PC-9 (cell line): ENCODE measurements around the gene RTP5. TPM values are rescaled to one million over a fixed set of nuclear protein-coding genes. Genes with fewer than 3 reads are reported as not detected.
"Not testable (repeated sequence)": the region's sequence is repeated elsewhere in the genome, so short reads cannot be mapped to it uniquely, and the experiment has no call there.

ENCODE experiments used
- BruUV-seq: library from RNA; stranded (reverse); fragments of 400-500 nt; replicated peaks from 2 replicates; lab custom pipeline; 2021; lab: Mats Ljungman, UMichigan
- CTCF ChIA-PET: fragments of 300-600 bp; sonication (Branson Sonifier 250); formaldehyde crosslinking; loops from one replicate; lab custom pipeline; 2022; ENCODE audit warnings: antibody characterized with exemption; lab: Charles Lee
- POLR2A ChIA-PET: fragments of 300-600 bp; sonication (Branson Sonifier 250); formaldehyde crosslinking; loops from one replicate; lab custom pipeline; 2022; ENCODE audit warnings: antibody characterized with exemption; ENCODE audit not compliant: unreplicated experiment; lab: Charles Lee
- DNase-seq, 2 experiments: peaks; one replicate each; pipeline versions ENCODE4 v3.0.0 to v3.0.0-alpha.2; 2015 to 2022; ENCODE audit warnings: mixed read lengths in 1 of 2
- H2AFZ ChIP-seq: fragments of 200-600 bp; sonication (generic); 2 replicates; pipeline ENCODE4 v1.8.1; 2017; ENCODE audit warnings: antibody characterized with exemption
- H3F3A ChIP-seq: fragments of 200-600 bp; sonication (generic); 2 replicates; pipeline ENCODE4 v1.8.1; 2017; ENCODE audit warnings: antibody characterized with exemption, mild to moderate bottlenecking, low read depth; ENCODE audit not compliant: insufficient read depth
- H3K27ac ChIP-seq: fragments of 200-600 bp; sonication (generic); 2 replicates; pipeline ENCODE4 v1.6.1; 2016; ENCODE audit warnings: mixed run types
- H3K27me3 ChIP-seq: fragments of 200-600 bp; sonication (generic); 2 replicates; pipeline ENCODE4 v1.6.1; 2016; ENCODE audit warnings: low read depth, mixed run types; ENCODE audit not compliant: insufficient read depth
- H3K36me3 ChIP-seq: fragments of 200-600 bp; sonication (generic); 2 replicates; pipeline ENCODE4 v1.6.1; 2016; ENCODE audit warnings: low read depth, mixed run types
- H3K4me1 ChIP-seq: fragments of 200-600 bp; sonication (generic); replicated peaks from 2 replicates; pipeline ENCODE4 v1.6.1; 2016; ENCODE audit warnings: mixed run types; ENCODE audit not compliant: insufficient read depth
- H3K4me2 ChIP-seq: fragments of 200-600 bp; sonication (generic); 2 replicates; pipeline ENCODE4 v1.6.1; 2017; ENCODE audit warnings: mixed run types
- H3K4me3 ChIP-seq: fragments of 200-600 bp; sonication (generic); 2 replicates; pipeline ENCODE4 v1.6.1; 2016; ENCODE audit warnings: mixed run types
- H3K79me2 ChIP-seq: fragments of 200-600 bp; sonication (generic); 2 replicates; pipeline ENCODE4 v1.6.1; 2017; ENCODE audit warnings: low read depth, mixed run types
- H3K9me2 ChIP-seq: fragments of 200-600 bp; sonication (generic); 2 replicates; pipeline ENCODE4 v1.8.1; 2017; ENCODE audit warnings: mild to moderate bottlenecking; ENCODE audit not compliant: insufficient read depth
- H3K9me3 ChIP-seq: fragments of 200-600 bp; sonication (generic); 2 replicates; pipeline ENCODE4 v1.8.1; 2016; ENCODE audit warnings: low read depth; ENCODE audit not compliant: insufficient read depth
- H4K20me1 ChIP-seq: fragments of 200-600 bp; sonication (generic); 2 replicates; pipeline ENCODE4 v1.8.1; 2017; ENCODE audit not compliant: insufficient read depth
- EZH2 ChIP-seq: fragments of 200-600 bp; sonication (generic); IDR thresholded peaks from 2 replicates; pipeline ENCODE4 v1.8.0; 2017; ENCODE audit warnings: antibody characterized with exemption, low read depth
- intact Hi-C: fragments of 100-400 bp; cut with micrococcal nuclease; formaldehyde crosslinking; loops from one replicate; pipeline ENCODE4 v1.10.0; 2022; ENCODE audit not compliant: unreplicated experiment
- total RNA-seq: library from RNA; stranded (reverse); gene quantifications from 2 replicates; pipeline ENCODE4 v1.2.3, GENCODE V29; 2021
- TF ChIP-seq, protein P1 (sequence below): fragments of 200-600 bp; sonication (generic); conservative IDR thresholded peaks from 2 replicates; pipeline ENCODE4 v1.6.1; 2017; ENCODE audit warnings: mixed run types, antibody characterized with exemption, mild to moderate bottlenecking, moderate library complexity

RTP5 gene
- total RNA-seq, 1 experiment from 2014 or later = not detected

DNA sequence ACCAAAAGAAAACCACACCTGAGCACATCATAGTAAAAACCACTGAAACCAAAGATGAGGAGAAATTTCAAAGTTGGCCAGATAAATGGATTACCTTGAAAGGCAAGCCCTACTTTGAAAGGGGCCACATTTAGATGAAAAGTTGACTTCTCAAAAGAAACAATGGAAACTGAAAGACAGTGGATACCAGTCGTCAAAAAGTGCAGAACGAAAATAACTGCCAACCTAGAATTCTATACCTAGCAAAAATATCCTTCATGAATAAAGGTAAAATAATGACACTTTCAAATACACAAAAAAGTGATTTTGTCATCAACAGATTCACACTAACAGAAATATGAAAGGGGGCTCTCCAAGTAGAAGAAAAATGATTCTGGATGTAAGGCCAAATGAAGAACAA is 42.1 kb upstream of the RTP5 start:
- ChIA-PET CTCF (no interaction called here), POLR2A (no interaction called here)
- Histone ChIP-seq H3K4me2 (no peak overlapping the region), H3K79me2 (no peaks in the 10 kb centered on the region), H3K4me1 (no peaks in the 10 kb centered on the region), H3K9me2 (no peaks in the 10 kb centered on the region), H3F3A (peaks cover 8% of the 10 kb centered on the region; the same call in 1 of the 2 replicates), H3K36me3 (no peaks in the 10 kb centered on the region), H3K4me3 (no peak overlapping the region), H3K27me3 (peaks cover 47% of the 10 kb centered on the region), H4K20me1 (no peaks in the 10 kb centered on the region), H2AFZ (no peak overlapping the region), H3K27ac (no peak overlapping the region), H3K9me3 (peaks cover 5% of the 10 kb centered on the region; the same call in 1 of the 2 replicates)
- intact Hi-C loops = no loop called here
- TF ChIP-seq, protein P1, sequence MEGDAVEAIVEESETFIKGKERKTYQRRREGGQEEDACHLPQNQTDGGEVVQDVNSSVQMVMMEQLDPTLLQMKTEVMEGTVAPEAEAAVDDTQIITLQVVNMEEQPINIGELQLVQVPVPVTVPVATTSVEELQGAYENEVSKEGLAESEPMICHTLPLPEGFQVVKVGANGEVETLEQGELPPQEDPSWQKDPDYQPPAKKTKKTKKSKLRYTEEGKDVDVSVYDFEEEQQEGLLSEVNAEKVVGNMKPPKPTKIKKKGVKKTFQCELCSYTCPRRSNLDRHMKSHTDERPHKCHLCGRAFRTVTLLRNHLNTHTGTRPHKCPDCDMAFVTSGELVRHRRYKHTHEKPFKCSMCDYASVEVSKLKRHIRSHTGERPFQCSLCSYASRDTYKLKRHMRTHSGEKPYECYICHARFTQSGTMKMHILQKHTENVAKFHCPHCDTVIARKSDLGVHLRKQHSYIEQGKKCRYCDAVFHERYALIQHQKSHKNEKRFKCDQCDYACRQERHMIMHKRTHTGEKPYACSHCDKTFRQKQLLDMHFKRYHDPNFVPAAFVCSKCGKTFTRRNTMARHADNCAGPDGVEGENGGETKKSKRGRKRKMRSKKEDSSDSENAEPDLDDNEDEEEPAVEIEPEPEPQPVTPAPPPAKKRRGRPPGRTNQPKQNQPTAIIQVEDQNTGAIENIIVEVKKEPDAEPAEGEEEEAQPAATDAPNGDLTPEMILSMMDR = no peak
- no peak for TF ChIP-seq EZH2
- DNase-seq = no peak
- no TSS peak for BruUV-seq

DNA sequence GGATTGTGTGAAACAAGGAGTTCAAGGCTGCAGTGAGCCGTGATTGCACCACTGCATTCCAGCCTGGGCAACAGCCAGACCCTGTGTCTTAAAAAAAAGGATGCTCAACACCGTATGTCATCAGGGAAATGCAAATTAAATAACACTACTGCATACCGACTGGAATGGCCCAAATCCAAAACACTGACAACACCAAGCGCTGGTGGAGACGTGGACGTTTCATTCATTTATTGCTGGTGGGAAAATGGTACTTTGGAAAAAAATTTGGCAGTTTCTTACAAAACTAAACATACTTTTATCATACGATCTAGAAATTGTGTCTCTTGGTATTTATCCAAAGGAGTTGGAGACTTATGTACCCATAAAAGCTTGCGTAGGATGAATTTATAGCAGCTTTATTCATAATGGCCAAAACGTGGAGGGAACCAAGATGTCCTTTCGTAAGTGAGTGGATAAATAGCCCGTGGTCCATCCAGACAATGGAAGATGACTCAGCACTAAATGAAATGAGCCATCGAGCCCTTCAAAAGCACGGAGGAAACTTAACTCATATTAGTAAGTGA is 36.3 kb upstream of the RTP5 start:
- POLR2A ChIA-PET = no interaction called here
- H3F3A ChIP-seq = no peaks in the 10 kb centered on the region
- no peaks in the 10 kb centered on the region for H4K20me1 ChIP-seq
- H3K9me2 ChIP-seq = no peaks in the 10 kb centered on the region
- BruUV-seq = no TSS peak
- intact Hi-C loops = no loop called here
- CTCF ChIA-PET = no interaction called here
- peaks cover 42% of the 10 kb centered on the region for H3K27me3 ChIP-seq
- no peaks in the 10 kb centered on the region for H3K79me2 ChIP-seq
- H2AFZ ChIP-seq = no peak overlapping the region
- H3K9me3 ChIP-seq = no peaks in the 10 kb centered on the region
- H3K4me3 ChIP-seq = no peak overlapping the region
- no peak overlapping the region for H3K27ac ChIP-seq
- TF ChIP-seq, protein P1 = no peak
- TF ChIP-seq EZH2 = no peak
- H3K36me3 ChIP-seq = no peaks in the 10 kb centered on the region
- no peak for DNase-seq
- H3K4me2 ChIP-seq = no peak overlapping the region; the same call in 1 of the 2 replicates
- peaks cover 4% of the 10 kb centered on the region; the same call in 1 of the 2 replicates for H3K4me1 ChIP-seq

DNA sequence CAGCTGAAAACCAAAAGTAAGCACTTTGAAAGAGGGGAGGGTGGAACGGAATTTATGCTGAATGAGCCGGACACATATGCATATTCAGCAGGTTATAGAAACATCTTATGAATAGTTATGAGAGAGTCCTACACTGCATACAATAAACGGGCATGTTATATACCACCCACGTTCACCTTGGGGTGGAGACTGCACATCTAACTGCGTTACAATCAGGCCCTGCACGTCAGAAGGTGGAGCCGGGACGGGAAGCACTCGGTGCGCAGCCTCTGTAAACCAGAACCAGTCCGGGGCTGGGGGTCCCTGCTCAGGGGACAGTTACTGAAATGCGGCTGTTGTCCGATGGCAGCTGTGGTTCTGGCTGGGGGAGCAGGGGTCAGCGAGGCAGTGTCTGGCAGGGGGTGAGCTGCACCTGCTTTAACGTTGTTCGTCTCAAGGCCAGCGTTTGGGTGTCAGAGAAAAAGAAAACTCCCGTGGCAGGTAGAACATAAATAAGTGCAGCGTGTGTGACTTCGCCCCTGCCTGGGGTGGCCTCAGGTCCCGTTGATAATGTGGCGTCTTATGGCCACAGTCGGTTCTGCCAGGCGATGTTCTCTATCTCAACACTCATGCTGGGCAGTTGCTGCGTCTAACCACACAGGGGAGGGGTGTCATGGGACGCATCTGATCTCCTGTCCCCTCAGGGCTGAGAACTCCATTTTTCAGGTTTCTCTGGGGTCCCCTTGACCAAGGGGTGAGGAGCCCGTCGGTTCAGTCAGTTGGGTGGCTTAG is 35.6 kb upstream of the RTP5 start:
- BruUV-seq, H3K4me1 ChIP-seq, H4K20me1 ChIP-seq, POLR2A ChIA-PET, H3K4me2 ChIP-seq, DNase-seq, H3K36me3 ChIP-seq, H3K9me3 ChIP-seq, H3K9me2 ChIP-seq, H3K4me3 ChIP-seq, H2AFZ ChIP-seq, H3K79me2 ChIP-seq, H3K27ac ChIP-seq, intact Hi-C loops, H3F3A ChIP-seq: not testable (repeated sequence)
- CTCF ChIA-PET = interaction anchor here (0.6 kb wide), 1 partner anchor 11 kb away, joined by 6 read pairs; no protein-coding TSS in a partner anchor
- H3K27me3 ChIP-seq = peaks cover 50% of the 10 kb centered on the region
